ENCODE measurements around the gene ENAH.

GRCh38 chr1:225610539-225610938 lies 42.4 kb downstream of the ENAH start:
- TF ChIP-seq CTCF (conservative IDR thresholded peaks at IDR 0.05 in 1 of 2, IDR thresholded peaks at IDR 0.05 in 1 of 2; ENCODE audit: low read depth in 1 of 2, low read length in 2 of 2) (no peak), EZH2 (IDR thresholded peaks at IDR 0.05; ENCODE audit: low read length, missing control alignments) (no peak)

All from fibroblast of lung (primary cell).